GM18868 (cell line): ENCODE data around the gene SLC30A1.
"Not testable (repeated sequence)": the region's sequence is repeated elsewhere in the genome, so short reads cannot be mapped to it uniquely, and the experiment has no call there.

ENCODE experiments used
- ATAC-seq: cut with Tn5 transposase; IDR thresholded peaks from one replicate; pipeline ENCODE4 v1.9.1; 2021; ENCODE audit warnings: mild to moderate bottlenecking, moderate library complexity; ENCODE audit not compliant: unreplicated experiment

SLC30A1 gene

DNA sequence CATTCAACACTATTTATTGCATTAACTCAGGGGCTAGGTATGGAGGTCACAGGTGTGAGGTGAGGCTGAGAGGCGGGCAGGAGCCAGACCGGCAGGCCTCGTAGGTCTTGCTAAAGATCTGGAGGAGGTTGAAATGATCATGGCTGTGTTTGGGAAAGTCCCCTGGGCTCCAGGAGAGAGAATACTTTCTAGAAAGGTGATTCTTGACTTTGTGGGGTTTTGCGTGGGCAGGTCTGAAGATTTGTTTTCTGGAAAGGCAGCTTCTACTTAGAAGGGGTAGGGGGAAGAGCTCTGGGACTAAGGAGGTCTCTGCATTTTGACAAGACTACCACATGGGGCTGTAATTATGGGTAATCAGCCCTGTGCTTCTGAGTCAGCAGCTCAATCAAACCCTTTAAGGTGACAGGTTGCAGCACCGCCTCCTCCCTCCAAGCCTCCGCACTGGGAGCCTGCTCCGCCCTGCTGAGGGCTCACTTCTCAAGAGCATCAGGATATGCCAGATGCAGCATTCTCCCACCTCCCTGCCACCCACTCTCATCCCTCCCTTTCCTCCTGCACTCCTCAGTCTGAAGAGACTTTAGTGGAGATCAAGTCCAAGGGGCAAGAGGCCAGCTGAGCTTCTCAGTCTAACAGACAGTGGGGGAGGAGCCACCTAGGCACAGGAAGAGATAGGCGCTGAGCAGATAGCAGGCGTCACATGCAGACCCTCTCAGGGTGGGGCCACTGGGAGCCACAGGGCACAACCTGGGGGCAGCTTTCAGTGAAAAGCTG is 30.5 kb downstream of the SLC30A1 start:
- ATAC-seq: peak; percentile 59

DNA sequence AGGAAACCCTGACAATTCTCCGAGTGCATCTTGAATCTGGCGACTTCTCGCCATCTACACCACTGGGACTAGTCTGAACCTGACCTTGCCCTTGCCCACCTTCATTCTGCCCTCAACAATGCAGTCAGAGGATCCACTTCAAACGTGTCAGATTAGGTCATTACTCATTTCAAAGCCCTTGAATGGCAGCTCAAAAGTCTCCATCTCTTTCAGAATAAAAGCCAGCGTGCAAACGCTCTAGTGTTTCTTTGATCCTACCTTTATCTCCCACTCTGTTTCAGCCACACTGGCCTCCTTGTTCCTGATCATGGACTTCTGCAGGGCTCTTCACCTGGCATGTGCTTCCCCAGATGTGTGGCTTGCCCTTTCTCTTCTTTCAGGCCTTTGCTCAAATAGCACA is 31.3 kb downstream of the SLC30A1 start:
- ATAC-seq: no peak

DNA sequence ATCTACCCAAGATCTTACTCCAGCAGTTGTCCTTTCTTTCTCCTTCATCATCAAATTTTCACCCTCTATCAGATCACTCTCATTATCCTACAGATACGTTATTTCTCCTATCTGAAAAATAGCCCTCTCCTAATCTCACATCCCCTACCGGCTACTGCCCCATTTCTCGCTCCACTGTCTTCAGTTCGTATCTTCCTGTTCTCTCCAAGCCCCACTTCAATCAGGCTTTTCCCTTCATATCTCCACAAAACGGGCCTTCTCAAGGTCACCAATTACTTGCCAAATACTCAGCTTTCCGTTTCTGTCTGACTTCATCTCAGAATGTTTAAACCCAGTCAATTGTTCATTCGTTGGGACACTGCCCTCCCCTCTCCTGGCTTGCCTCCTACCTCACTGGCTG is 32.4 kb downstream of the SLC30A1 start:
- ATAC-seq: no peak

DNA sequence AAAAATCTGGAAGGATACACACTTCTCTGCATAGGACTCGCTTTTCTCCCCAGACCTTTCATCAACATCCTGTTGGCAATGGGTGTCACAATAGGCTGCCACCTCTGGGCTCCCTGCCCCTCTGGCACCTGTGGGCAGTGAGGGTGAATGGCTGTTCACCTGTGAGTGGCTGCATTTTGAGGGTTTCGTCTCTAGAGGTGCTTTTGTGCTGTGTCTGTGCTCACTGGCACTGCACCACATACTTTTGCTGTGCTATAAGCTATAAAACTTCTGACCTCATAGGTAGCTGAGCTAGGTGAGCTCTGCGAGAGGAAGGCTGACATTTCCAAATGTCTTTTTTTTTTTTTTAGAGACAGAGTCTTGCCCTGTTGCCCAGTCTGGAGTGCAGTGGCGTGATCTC is 35.9 kb downstream of the SLC30A1 start:
- ATAC-seq: no peak

DNA sequence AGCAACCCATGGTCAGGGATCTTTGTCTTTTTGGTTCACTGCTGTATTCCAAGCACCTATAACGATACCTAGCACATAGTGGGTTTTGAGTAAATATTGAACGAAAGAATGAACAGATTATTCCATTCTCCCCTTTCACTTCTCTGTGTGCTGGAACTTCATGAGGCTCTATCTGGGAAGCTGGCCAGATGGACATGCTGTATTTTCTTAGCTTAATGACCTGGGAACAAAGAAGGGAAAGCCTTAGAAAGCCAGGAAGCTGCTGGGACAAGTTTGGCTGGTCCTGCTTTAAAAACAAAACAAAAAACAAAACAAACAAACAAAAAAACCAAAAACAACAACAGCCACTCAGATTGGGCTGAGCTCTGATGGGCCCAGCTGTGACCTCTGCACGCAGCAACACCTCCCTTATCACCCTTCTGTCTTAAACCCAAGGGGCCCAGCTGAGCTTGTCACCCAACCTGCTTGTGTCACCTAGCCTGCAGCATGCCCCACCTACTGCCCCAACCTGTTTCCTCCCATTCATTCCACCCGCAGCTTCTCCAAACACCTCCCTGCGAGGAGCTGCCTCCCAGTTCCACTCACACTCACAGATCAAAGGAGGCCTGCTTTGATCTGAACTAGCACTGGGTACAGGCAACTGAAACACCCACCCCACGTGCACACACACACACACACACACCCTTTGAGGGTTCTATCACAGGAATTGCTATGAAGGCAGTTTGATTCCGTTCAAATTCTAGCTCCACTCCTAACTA is 37.1 kb downstream of the SLC30A1 start:
- no peak for ATAC-seq

DNA sequence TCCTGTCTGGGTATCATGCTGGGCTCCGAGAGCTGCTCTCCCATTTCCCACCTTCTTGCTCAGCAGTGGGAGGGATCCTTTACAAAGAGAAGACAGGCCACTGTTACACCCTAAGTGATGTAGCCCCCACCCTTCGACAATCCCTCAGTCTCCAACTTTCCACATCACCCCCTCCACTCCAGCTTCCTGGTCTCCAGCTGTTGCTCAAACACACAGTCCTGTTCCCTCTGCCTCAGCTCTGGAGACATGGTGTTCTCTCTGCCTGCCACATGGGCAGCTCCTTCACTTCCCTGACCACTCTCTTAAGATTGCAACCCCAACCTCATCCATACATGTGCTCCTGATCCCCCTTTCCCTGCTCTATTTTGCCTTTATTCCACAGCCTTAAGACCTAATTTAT is 37.7 kb downstream of the SLC30A1 start:
- no peak for ATAC-seq

DNA sequence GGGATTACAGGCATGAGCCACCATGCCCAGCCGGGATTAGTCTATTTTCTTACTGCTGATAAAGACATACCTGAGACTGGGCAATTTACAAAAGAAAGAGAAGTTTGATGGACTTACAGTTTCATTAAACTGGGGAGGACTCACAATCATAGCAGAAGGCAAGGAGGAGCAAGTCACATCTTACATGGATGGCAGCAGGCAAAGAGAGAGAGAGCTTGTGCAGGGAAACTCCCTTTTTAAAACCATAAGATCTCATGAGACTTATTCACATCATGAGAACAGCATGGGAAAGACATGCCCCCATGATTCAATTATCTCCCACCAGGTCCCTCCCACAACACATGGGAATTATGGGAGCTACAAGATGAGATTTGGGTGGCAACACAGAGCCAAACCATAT is 38.1 kb downstream of the SLC30A1 start:
- ATAC-seq: not testable (repeated sequence)

DNA sequence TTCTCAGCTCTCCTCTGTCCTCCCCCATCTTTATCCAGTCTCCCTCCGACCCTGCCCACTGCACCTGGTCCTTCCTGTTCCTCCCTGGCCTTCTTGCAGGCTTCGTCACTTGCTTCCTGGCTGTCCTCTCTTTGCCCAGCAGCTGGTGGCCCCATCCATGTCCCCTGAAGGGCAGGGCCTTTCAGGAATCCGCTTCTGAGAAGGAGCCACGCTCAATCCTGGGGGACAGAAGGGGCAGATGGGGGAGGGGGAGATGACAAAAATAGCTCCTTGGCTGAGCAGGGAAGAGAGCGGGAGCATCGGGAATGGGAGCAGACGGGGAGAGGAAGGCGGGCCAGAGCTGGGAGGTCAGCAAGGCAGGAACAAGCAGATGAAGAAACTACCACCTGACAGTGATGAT is 40.7 kb downstream of the SLC30A1 start:
- no peak for ATAC-seq

DNA sequence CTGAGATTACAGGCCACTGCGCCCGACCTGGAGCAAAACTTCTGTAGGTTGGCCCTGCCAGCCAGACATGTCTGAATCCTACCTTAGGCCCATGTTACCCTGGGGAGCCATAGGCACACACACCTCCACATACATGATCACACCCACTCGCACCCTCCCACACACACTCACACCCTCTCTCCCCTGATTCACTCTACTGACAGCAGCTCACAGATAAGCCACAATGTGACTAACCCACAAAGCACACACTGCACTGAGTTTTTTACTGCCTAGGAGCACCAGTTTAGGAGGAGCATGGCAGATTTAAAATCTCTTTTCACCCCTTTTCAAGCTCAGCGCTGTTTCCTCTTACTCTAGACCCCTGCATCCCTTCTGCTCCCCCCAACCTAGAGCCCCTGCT is 41.7 kb downstream of the SLC30A1 start:
- ATAC-seq: no peak

DNA sequence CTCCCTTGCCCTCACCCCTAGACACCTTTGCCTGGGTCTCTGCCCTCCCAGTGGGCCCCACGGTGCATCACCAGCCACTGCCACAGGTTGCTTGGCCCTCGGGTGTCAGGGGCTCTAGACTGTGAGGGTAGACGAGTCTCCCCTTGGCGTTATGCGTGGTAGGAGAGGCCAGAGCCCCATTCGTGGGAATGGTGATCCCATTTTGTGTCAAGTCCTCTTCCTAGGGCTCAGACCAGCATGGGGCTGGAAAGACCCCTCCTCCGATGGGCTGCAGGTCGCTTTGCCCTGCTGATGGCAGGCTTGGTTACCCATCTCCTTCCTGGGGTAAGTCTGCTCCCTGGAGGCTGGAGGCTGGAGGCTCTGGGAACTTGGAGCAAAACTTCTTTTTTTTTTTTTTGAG is 42.4 kb downstream of the SLC30A1 start:
- no peak for ATAC-seq

DNA sequence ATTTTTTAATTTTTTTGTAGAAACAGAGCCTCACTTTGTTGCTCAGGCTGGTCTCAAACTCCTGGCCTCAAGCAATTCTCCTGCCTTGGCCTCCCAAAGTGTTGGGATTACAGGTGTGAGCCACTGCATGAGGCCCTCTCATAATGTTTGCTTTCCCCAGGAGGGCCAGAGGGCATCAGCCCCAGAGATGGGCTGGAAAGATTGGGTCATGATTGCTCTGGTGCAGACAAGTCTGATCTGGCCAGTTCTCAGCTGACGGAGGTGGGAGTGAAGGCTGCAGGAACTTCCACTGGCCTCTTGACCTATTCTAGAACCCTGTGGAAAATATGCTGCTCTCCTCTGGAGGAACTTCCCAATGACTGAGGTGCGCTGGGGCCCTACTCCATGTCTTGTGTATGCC is 43.6 kb downstream of the SLC30A1 start:
- ATAC-seq: no peak

DNA sequence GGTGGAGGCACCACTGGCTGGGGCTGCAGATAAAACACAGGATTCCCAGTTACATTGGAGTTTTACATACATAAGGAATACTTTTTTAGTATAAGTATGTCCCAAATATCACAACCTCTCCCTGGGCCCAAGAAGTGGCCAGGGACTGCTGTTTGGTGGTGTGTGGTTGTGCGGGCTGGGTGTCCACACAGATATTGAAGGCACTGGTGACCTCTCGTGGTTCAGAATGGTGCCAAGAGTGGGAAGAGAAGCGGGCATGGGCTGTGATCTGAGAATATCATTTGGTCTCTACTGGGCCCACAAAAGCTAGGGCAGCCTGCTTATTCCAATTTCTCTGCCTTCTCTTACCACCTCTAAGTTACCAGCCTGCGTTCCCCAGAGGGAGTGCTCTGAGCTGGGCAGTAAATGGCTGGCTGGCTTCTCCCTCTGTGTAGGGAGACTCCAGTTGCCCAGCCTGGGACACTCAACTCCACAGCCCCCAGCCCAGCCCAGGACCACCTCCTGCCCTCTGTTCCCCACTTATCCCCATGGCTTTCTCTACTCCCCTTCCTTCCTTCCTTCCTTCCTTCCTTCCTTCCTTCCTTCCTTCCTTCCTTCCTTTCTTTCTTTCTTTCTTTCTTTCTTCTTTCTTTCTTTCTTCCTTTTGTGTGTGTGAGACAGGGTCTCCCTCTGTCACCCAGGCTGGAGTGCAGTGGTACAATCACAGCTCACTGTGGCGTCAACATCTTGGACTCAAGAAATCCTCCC is 44.2 kb downstream of the SLC30A1 start:
- no peak for ATAC-seq

DNA sequence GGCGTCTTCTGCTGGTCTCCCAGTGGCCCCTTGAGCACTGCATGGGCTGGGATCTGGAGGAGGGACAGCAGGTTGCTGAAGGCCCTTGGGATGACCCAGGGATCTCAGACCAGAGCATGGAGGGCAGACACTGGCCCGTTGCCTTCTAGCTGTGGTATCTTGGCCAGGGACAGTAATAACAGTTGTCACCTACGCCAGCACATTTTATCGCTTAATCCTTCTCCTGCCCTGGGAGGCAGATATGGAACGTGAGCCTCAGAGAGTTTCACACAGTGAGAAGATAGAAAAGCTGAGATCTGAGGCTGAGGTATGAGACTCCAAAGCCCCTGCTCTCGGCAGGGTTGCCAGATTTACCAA is 46.9 kb downstream of the SLC30A1 start:
- no peak for ATAC-seq

DNA sequence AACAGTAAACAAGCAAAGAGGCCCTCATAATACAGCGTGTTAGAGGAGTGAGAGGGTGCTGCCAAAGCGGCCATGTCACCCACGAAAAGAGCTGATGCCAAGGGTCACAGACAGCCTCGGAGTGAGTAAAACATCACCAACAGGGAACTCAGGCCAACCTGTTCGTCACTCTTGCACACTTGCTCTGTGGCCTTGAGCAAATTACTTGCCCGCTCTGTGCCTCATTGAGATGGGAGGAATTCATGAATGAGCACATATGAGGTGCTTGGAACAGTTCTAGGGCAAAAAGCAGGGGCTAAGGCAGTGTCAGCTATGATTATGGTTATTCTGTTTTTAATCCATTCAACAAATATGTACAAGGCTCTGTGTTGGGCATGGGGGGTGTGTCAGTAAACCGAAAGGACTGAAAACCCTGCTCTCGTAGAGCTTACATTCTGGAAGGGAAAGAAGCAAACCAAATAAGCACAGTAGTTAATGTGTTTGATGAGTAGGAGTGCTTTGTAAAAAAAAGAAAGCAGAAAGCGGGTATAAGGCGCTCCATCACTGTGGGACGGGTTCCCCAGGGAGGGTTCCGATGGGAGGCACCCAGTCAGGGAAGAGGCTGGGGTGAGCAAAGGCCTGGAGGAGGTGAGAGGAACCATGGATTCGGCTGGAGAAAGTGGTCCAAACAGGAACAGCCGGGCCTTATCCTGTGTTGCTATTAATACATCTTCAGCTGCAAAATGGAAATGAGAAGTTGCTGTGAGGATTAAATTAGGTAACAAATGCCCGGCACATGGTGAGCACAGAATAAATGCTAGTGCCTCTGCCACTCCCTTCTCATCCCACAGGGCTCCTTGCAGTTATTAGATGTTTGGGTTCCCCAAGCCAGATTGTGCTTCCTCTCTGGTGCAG is 47.5 kb downstream of the SLC30A1 start:
- no peak for ATAC-seq

DNA sequence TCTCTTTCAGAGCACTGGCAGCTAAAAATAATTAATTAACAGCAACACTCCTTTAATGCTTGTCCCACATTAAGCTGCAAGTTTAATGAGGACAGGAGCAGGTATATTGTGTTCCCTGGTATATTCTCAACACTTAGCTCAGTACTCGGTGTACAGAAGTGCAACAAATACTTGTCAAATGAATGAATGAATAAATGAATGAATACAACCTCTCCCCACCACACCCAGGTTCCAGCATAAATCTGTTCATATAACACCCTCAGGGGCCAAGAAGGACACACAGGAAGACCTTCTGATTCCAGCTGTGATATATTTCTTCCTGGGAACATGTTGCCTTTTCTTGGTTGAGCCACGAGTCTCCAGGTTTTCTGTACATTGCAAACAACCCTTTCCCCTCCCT is 48.9 kb downstream of the SLC30A1 start:
- no peak for ATAC-seq

DNA sequence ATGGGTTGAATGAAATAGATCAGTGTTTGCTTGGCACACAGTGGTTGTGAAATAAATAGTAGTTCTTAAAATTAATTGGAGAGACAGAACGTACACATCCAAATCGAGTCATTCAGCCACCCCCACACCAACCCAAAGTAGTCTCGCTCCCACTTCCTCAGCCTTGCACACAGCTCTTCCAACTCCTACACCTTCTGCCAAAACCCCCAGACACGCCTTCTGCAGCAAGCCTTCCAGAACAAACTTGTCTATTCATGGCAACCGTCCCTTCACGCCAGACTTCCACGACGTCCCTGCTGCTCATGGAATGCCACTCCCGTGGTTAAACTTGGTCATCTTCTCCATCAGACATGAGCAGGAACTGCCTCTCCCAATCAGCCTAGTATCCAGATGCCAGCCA is 49.5 kb downstream of the SLC30A1 start:
- ATAC-seq: no peak

DNA sequence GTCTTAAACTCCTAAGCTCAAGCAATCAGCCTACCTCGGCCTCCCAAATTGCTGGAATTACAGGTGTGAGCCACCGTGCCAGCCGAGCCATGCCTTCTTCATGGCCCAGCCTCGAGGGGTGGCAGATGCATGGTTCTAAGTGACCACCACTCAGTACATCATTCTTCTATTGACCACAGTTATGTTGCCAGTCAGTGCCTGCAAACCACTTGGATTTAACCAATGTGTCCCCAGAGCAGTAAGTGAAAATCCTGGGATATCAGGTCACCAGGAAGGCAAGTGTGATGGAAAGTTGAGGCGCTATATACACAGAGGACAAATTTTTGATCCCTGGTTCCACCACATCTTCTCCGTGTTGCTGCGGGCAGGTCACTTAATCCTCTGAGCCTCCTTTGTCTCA is 50.0 kb downstream of the SLC30A1 start:
- ATAC-seq: no peak

DNA sequence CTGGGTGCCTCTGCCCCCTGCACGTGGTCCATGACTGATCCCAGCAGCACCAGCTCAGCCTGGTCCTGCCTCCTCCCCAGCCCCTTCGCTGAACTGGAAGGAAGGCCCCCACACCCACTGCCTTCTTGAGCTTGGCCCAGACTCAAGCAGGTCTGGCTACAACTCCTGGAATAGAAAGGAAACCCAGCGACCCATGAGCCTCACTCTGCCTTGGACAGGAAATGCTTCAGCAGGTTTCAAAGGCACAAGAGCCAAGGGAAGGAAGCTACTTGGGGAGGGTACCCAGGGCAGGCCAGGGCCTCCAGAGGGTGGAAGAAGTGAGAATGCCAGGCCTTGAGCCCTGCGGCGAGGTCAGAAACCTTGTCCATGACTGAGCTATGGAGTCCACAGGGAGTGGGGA is 51.1 kb downstream of the SLC30A1 start:
- no peak for ATAC-seq

DNA sequence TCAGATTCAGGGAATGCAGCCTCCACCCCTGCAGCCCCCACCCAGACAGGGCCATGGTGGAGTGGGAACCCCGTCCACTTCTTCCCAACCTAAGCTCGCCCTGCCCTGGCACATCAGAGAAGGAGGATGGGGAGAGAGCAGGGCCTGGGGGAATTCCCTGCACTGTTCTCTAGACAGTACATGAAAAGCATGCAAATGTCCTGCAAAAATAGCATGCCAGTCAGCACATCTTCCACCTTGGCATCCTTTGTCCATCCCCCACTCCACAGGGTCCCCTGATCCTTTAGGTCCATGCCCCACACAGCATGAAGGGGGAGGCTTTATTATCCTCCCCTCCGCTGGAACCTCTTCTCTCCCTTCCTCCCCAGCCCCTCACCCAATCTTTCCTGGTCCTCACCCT is 52.0 kb downstream of the SLC30A1 start:
- peak; percentile 88 for ATAC-seq

DNA sequence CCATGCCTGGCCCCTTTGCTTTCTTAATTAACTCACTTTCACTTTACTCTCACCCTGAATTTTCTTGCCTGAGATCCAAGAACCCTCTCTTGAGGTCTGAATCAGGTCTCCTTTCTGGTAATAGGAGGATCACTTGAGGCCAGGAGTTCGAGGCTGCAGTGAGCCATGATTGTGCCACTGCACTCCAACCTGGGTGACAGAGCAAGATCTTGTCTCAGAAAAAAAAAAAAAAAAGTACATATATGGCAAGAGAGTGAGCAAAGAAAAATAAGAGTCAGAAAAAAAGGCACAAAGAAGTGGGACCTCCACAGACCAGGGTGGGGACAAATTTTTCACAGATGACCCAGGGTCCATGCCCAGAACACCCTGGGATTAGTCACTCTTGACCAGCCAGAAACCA is 52.9 kb downstream of the SLC30A1 start:
- no peak for ATAC-seq

DNA sequence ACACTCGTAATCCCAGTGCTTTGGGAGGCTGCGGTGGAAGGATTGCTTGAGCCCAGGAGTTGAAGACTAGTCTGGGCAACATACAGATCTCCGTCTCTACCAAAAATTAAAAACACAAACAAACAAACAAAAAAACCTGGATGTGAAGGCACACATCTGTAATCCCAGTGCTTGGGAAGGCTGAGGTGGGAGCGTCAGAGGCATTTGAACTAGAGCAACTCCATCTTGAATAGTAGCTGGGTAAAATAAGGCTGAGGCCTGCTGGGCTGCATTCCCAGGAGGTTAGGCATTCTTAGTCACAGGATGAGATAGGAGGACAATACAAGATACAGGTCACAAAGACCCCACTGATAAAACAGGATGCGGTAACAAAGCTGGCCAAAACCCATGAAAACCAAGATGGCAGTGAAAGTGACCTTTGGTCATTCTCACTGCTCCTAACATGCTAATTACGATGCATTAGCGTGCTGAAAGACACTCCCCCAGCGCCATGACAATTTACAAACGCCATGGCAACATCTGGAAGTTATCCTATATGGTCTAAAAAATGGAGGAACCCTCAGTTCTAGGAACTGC is 53.8 kb downstream of the SLC30A1 start:
- no peak for ATAC-seq
